DND-41 (cell line): ENCODE measurements around the gene PARL.

Experiments
- CTCF ChIP-seq: IDR thresholded peaks from 2 replicates; pipeline ENCODE4 v1.5.1; 2012; ENCODE audit warnings: borderline replicate concordance, low read length, moderate library complexity, mild to moderate bottlenecking; ENCODE audit not compliant: poor library complexity, severe bottlenecking; ENCODE audit errors: extremely low read depth
- EZH2 ChIP-seq: IDR thresholded peaks from 3 replicates; pipeline ENCODE4 v1.6.1; 2012; ENCODE audit warnings: borderline replicate concordance, low read depth, mild to moderate bottlenecking, moderate library complexity, low read length, inconsistent platforms; ENCODE audit not compliant: severe bottlenecking

GRCh38 chr3:183808355-183808754 is 76.3 kb downstream of the PARL start:
- no peak for TF ChIP-seq CTCF
- TF ChIP-seq EZH2 = no peak
